ENCODE results near the gene CD44. TPM values are rescaled to one million over a fixed set of nuclear protein-coding genes. Genes with fewer than 3 reads are reported as not detected.

The CD44 gene
- total RNA-seq, 1 donor from 2014 or later: 268 TPM

- no peak for DNase-seq (ENCODE audit: low read depth)
- Histone ChIP-seq H3K27me3 (ENCODE audit: control insufficient read depth, insufficient read depth, low read length) (no peaks in the 10 kb centered on the region), H3K4me3 (ENCODE audit: low read depth, low read length) (no peak overlapping the region), H3K36me3 (ENCODE audit: control insufficient read depth, insufficient read depth, low read length) (no peaks in the 10 kb centered on the region)
- TF ChIP-seq CTCF (IDR thresholded peaks at IDR 0.05; ENCODE audit: insufficient read depth, low read length, poor library complexity, severe bottlenecking): no peak
These were observed 17.6 kb upstream of the CD44 start for GRCh38 chr11:35121326-35121865.

- Histone ChIP-seq H3K27me3 (ENCODE audit: control insufficient read depth, insufficient read depth, low read length) (no peaks in the 10 kb centered on the region), H3K36me3 (ENCODE audit: control insufficient read depth, insufficient read depth, low read length) (no peaks in the 10 kb centered on the region), H3K4me3 (ENCODE audit: low read depth, low read length) (no peak overlapping the region)
- TF ChIP-seq CTCF (IDR thresholded peaks at IDR 0.05; ENCODE audit: insufficient read depth, low read length, poor library complexity, severe bottlenecking): no peak
- DNase-seq (ENCODE audit: low read depth): no peak
These were observed 16.7 kb upstream of the CD44 start for GRCh38 chr11:35122308-35122707.

- Histone ChIP-seq H3K36me3 (ENCODE audit: control insufficient read depth, insufficient read depth, low read length) (no peaks in the 10 kb centered on the region), H3K4me3 (ENCODE audit: low read depth, low read length) (no peak overlapping the region), H3K27me3 (ENCODE audit: control insufficient read depth, insufficient read depth, low read length) (no peaks in the 10 kb centered on the region)
- DNase-seq (ENCODE audit: low read depth): no peak
- TF ChIP-seq CTCF (IDR thresholded peaks at IDR 0.05; ENCODE audit: insufficient read depth, low read length, poor library complexity, severe bottlenecking): no peak
These were observed 12.7 kb upstream of the CD44 start for GRCh38 chr11:35126000-35126878.

- no peak for DNase-seq (ENCODE audit: low read depth)
- TF ChIP-seq CTCF (IDR thresholded peaks at IDR 0.05; ENCODE audit: insufficient read depth, low read length, poor library complexity, severe bottlenecking): no peak
- H3K4me3 ChIP-seq (ENCODE audit: low read depth, low read length): no peak overlapping the region
- no peaks in the 10 kb centered on the region for H3K36me3 ChIP-seq (ENCODE audit: control insufficient read depth, insufficient read depth, low read length)
- H3K27me3 ChIP-seq (ENCODE audit: control insufficient read depth, insufficient read depth, low read length): no peaks in the 10 kb centered on the region
These were observed 11.9 kb upstream of the CD44 start for GRCh38 chr11:35126879-35127581.

- Histone ChIP-seq H3K36me3 (ENCODE audit: control insufficient read depth, insufficient read depth, low read length) (no peaks in the 10 kb centered on the region), H3K27me3 (ENCODE audit: control insufficient read depth, insufficient read depth, low read length) (no peaks in the 10 kb centered on the region), H3K4me3 (ENCODE audit: low read depth, low read length) (no peak overlapping the region)
- TF ChIP-seq CTCF (IDR thresholded peaks at IDR 0.05; ENCODE audit: insufficient read depth, low read length, poor library complexity, severe bottlenecking): no peak
- DNase-seq (ENCODE audit: low read depth): no peak
These were observed 11.4 kb upstream of the CD44 start for GRCh38 chr11:35127619-35128018.

Data from kidney epithelial cell (primary cell).